Esophagus muscularis mucosa (tissue), 4 donors: ENCODE data around the gene ABCC1. TPM values are rescaled to one million over a fixed set of nuclear protein-coding genes. Genes with fewer than 3 reads are reported as not detected.

Source experiments
- DNase-seq: peaks from one replicate; pipeline ENCODE4 v3.0.0-alpha.2; 2017; ENCODE audit errors: extremely low spot score
- H3K27ac ChIP-seq, 4 donors: fragments of 200-600 bp; sonication (generic); replicated peaks in 1 of 4; 1 replicate in 3 of 4; 2 replicates in 1 of 4; pipeline ENCODE4 v1.5.1; 2016 to 2019; ENCODE audit warnings: mild to moderate bottlenecking in 1 of 4
- H3K27me3 ChIP-seq, 4 donors: fragments of 200-600 bp; sonication (generic); one replicate each; pipeline versions ENCODE4 v1.5.1 to v1.6.0; 2016 to 2019
- H3K36me3 ChIP-seq, 4 donors: fragments of 200-600 bp; sonication (generic); one replicate each; pipeline ENCODE4 v1.5.1; 2016 to 2019
- H3K4me1 ChIP-seq, 4 donors: fragments of 200-600 bp; sonication (generic); one replicate each; pipeline ENCODE4 v1.5.1; 2016 to 2019
- H3K4me3 ChIP-seq, 4 donors: fragments of 200-600 bp; sonication (generic); 1 replicate in 2 of 4; 2 replicates in 2 of 4; pipeline ENCODE4 v1.5.1; 2016 to 2019; ENCODE audit warnings: mild to moderate bottlenecking in 4 of 4, moderate library complexity in 1 of 4
- H3K9me3 ChIP-seq, 4 donors: fragments of 200-600 bp; sonication (generic); 1 replicate in 3 of 4; 2 replicates in 1 of 4; pipeline ENCODE4 v1.5.1; 2016 to 2019
- EP300 ChIP-seq: sonication (generic); formaldehyde crosslinking; IDR thresholded peaks from one replicate; pipeline ENCODE4 v1.6.1; 2017; ENCODE audit warnings: antibody characterized with exemption
- POLR2A ChIP-seq: fragments of 450-650 bp; IDR thresholded peaks from one replicate; pipeline ENCODE4 v1.6.1; 2017; ENCODE audit warnings: antibody characterized with exemption, moderate library complexity, mild to moderate bottlenecking, low read depth
- POLR2AphosphoS5 ChIP-seq, 2 donors: sonication (generic); formaldehyde crosslinking; IDR thresholded peaks; one replicate each; pipeline ENCODE4 v1.6.1; 2017; ENCODE audit warnings: antibody characterized with exemption in 2 of 2
- WGBS: methylation state at CpG from one replicate; pipeline ENCODE4 v1.1.5; 2018; 5-methylcytosine and 5-hydroxymethylcytosine counted together
- intact Hi-C: fragments of 100-400 bp; cut with DNase I; formaldehyde crosslinking; loops from one replicate; pipeline ENCODE4 v1.15.1; 2023
- total RNA-seq, 4 donors: library from RNA; depleted of rRNA; stranded (reverse); fragments of >200 nt; gene quantifications; one replicate each; pipeline versions ENCODE4 v1.1.0 to v1.2.1, GENCODE V29; 2016
- TF ChIP-seq, protein P1 (sequence below), 3 experiments: fragments of 200-600 bp in 2 of 3; fragments of 450-650 bp in 1 of 3; sonication (generic) in 2 of 3; IDR thresholded peaks; one replicate each; pipeline ENCODE4 v1.5.1; 2017 to 2019; ENCODE audit warnings: antibody characterized with exemption in 3 of 3, mild to moderate bottlenecking in 2 of 3, moderate library complexity in 1 of 3

ABCC1 gene
- total RNA-seq, 4 donors from 2014 or later: 61.8 to 141 (median 103) TPM

GRCh38 chr16:16037970-16038369 is 88.6 kb downstream of the ABCC1 start:
- no peaks in the 10 kb centered on the region for H3K27me3 ChIP-seq
- no peak overlapping the region for H3K4me3 ChIP-seq
- DNase-seq: no peak
- H3K36me3 ChIP-seq: peaks cover 33 to 87% (median 64%) of the 10 kb centered on the region in 4 donors
- no peak overlapping the region for H3K27ac ChIP-seq
- intact Hi-C loops: no loop called here
- WGBS: 100% methylated on average over 1 of the region's 1 CpG
- H3K4me1 ChIP-seq: peaks cover 0 to 39% (median 27%) of the 10 kb centered on the region in 4 donors
- H3K9me3 ChIP-seq: no peaks in the 10 kb centered on the region
- TF ChIP-seq, protein P1, sequence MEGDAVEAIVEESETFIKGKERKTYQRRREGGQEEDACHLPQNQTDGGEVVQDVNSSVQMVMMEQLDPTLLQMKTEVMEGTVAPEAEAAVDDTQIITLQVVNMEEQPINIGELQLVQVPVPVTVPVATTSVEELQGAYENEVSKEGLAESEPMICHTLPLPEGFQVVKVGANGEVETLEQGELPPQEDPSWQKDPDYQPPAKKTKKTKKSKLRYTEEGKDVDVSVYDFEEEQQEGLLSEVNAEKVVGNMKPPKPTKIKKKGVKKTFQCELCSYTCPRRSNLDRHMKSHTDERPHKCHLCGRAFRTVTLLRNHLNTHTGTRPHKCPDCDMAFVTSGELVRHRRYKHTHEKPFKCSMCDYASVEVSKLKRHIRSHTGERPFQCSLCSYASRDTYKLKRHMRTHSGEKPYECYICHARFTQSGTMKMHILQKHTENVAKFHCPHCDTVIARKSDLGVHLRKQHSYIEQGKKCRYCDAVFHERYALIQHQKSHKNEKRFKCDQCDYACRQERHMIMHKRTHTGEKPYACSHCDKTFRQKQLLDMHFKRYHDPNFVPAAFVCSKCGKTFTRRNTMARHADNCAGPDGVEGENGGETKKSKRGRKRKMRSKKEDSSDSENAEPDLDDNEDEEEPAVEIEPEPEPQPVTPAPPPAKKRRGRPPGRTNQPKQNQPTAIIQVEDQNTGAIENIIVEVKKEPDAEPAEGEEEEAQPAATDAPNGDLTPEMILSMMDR (IDR thresholded peaks at IDR 0.05): no peak
- no peak for TF ChIP-seq POLR2AphosphoS5 (IDR thresholded peaks at IDR 0.05)

GRCh38 chr16:16038950-16039349 is 89.5 kb downstream of the ABCC1 start:
- TF ChIP-seq POLR2AphosphoS5 (IDR thresholded peaks at IDR 0.05) (no peak), POLR2A (no peak), EP300 (no peak)
- TF ChIP-seq, protein P1 (IDR thresholded peaks at IDR 0.05): no peak
- no peaks in the 10 kb centered on the region for H3K9me3 ChIP-seq
- H3K36me3 ChIP-seq: peaks cover 33 to 85% (median 61%) of the 10 kb centered on the region in 4 donors
- no peaks in the 10 kb centered on the region for H3K27me3 ChIP-seq
- no peak overlapping the region for H3K4me3 ChIP-seq
- intact Hi-C loops: no loop called here
- WGBS: 87% methylated on average over 6 of the region's 6 CpGs
- H3K27ac ChIP-seq: peak overlapping the region in 1 of 4 donors; percentile 20
- peaks cover 0 to 36% (median 23%) of the 10 kb centered on the region in 4 donors for H3K4me1 ChIP-seq
- DNase-seq: no peak

GRCh38 chr16:16041196-16041892 is 91.9 kb downstream of the ABCC1 start:
- TF ChIP-seq POLR2A: no peak
- TF ChIP-seq POLR2AphosphoS5 (IDR thresholded peaks at IDR 0.05): no peak
- TF ChIP-seq EP300: no peak
- TF ChIP-seq, protein P1 (IDR thresholded peaks at IDR 0.05): no peak
- no peak for DNase-seq
- Histone ChIP-seq H3K36me3 (peaks cover 43 to 87% (median 64%) of the 10 kb centered on the region in 4 donors), H3K27ac (peak overlapping the region; percentile 54 to 62 (median 60)), H3K4me3 (no peak overlapping the region), H3K4me1 (peaks cover 4 to 38% (median 33%) of the 10 kb centered on the region in 4 donors), H3K27me3 (no peaks in the 10 kb centered on the region), H3K9me3 (no peaks in the 10 kb centered on the region)
- WGBS: 85% methylated on average over 10 of the region's 10 CpGs
- intact Hi-C loops: no loop called here

DNA sequence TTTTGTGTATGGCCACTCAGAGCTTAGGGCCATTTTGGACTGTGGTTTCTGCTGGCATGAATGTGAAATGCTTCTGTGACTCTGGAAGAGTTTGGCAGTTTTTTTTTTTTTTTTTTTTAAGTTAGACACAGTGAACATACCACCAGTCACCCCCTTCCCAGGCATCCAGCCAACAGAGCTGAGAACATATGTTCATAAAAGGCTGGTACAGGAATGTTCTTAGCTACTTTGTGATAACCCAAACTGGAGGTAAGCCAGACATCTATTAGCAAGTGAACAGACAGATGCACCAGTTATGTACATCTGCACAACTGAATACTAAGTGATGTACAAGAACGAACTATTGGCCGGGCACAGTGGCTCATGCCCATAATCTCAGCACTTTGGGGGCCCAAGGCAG is 92.7 kb downstream of the ABCC1 start:
- Histone ChIP-seq H3K9me3 (no peaks in the 10 kb centered on the region), H3K27ac (peak overlapping the region; percentile 58 to 62 (median 62)), H3K4me3 (no peak overlapping the region), H3K27me3 (no peaks in the 10 kb centered on the region), H3K36me3 (peaks cover 43 to 87% (median 64%) of the 10 kb centered on the region in 4 donors), H3K4me1 (peaks cover 4 to 36% (median 33%) of the 10 kb centered on the region in 4 donors)
- peak in 1 of 2 donors; percentile 27 for TF ChIP-seq POLR2AphosphoS5 (IDR thresholded peaks at IDR 0.05)
- TF ChIP-seq POLR2A: no peak
- intact Hi-C loops: no loop called here
- WGBS: 39% methylated on average over 2 of the region's 2 CpGs
- DNase-seq: no peak

DNA sequence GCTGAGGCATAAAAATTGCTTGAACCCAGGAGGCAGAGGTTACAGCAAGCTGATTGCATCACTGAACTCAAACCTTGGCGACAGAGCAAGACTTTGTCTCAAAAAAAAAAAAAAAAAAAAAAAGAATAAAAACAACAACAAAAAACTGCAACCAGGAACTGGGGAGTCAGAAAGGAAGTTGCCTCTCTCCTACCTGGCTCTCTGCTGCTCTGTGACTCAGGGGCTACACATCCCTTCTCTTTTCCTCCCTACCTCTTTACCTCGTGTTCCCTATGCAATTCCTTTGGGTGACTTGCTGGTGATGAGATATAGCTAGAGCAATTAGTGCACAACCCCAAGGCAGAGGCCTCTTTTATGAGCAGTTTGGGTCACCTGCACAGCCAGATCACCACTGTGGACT is 95.9 kb downstream of the ABCC1 start:
- peaks cover 47 to 93% (median 65%) of the 10 kb centered on the region in 4 donors for H3K36me3 ChIP-seq
- 61% methylated on average over 2 of the region's 2 CpGs for WGBS
- TF ChIP-seq POLR2A: no peak
- TF ChIP-seq POLR2AphosphoS5 (IDR thresholded peaks at IDR 0.05): no peak
- TF ChIP-seq, protein P1 (IDR thresholded peaks at IDR 0.05): no peak
- no peak for TF ChIP-seq EP300
- DNase-seq: no peak
- peaks cover 10 to 63% (median 44%) of the 10 kb centered on the region in 4 donors for H3K4me1 ChIP-seq
- intact Hi-C loops: no loop called here
- no peaks in the 10 kb centered on the region for H3K27me3 ChIP-seq
- H3K4me3 ChIP-seq: no peak overlapping the region
- H3K27ac ChIP-seq: peak overlapping the region in 3 of 4 donors; percentile 40 to 63 (median 49)
- H3K9me3 ChIP-seq: no peaks in the 10 kb centered on the region
